Activated CD8-positive, alpha-beta T cell treated with anti-CD3 and anti-CD28 coated beads for 36 hours (primary cell): Measurements from ENCODE around the gene TBC1D22A. TPM values are rescaled to one million over a fixed set of nuclear protein-coding genes. Genes with fewer than 3 reads are reported as not detected.

Experiments
- ATAC-seq: fragments of 200-7000 bp; cut with Tn5 transposase; one replicate; pipeline ENCODE4 v1.10.0; 2021; ENCODE audit warnings: mild to moderate bottlenecking, moderate library complexity
- CTCF ChIA-PET: fragments of 350-600 bp; sonication (Branson Sonifier 250); formaldehyde crosslinking; loops from one replicate; lab custom pipeline; 2021; ENCODE audit warnings: antibody characterized with exemption; lab: Charles Lee
- POLR2A ChIA-PET: fragments of 350-600 bp; sonication (Branson Sonifier 250); formaldehyde crosslinking; loops from one replicate; lab custom pipeline; 2021; ENCODE audit warnings: antibody characterized with exemption; lab: Charles Lee
- DNase-seq: peaks from one replicate; pipeline ENCODE4 v3.0.0-alpha.2; 2020
- H3K27ac Mint-ChIP-seq: one replicate; pipeline ENCODE4 v1.8.0; 2021; ENCODE audit warnings: mild to moderate bottlenecking, mixed read lengths
- H3K27me3 Mint-ChIP-seq: one replicate; pipeline ENCODE4 v1.8.0; 2021; ENCODE audit warnings: mixed read lengths
- H3K36me3 Mint-ChIP-seq: one replicate; pipeline ENCODE4 v1.8.0; 2021; ENCODE audit warnings: low read depth, mixed read lengths
- H3K4me1 Mint-ChIP-seq: one replicate; pipeline ENCODE4 v1.8.0; 2021; ENCODE audit warnings: low read depth, mixed read lengths
- H3K4me3 Mint-ChIP-seq: one replicate; pipeline ENCODE4 v1.8.0; 2021; ENCODE audit warnings: mild to moderate bottlenecking, moderate library complexity, mixed read lengths
- H3K9me3 Mint-ChIP-seq: one replicate; pipeline ENCODE4 v1.8.0; 2021; ENCODE audit warnings: mixed read lengths
- CTCF ChIP-seq: fragments of 200-600 bp; IDR thresholded peaks from one replicate; pipeline ENCODE4 v1.8.0; 2022; ENCODE audit warnings: antibody characterized with exemption, mild to moderate bottlenecking
- intact Hi-C: fragments of 100-400 bp; cut with micrococcal nuclease; formaldehyde crosslinking; loops from one replicate; pipeline ENCODE4 v1.10.0; 2022
- total RNA-seq, 2 experiments: library from RNA; stranded (reverse); gene quantifications; one replicate each; pipeline ENCODE4 v1.2.3, GENCODE V29; 2021

The TBC1D22A gene
- total RNA-seq, 2 experiments from 2014 or later = 41.0 to 42.8 TPM

- ATAC-seq (peak; percentile 73), DNase-seq (peak; percentile 52)
- peaks cover 28% of the 10 kb centered on the region for H3K4me1 Mint-ChIP-seq
- intact Hi-C loops = no loop called here
- no peaks in the 10 kb centered on the region for H3K27me3 Mint-ChIP-seq
- H3K4me3 Mint-ChIP-seq = no peak overlapping the region
- CTCF ChIA-PET = no interaction called here
- H3K36me3 Mint-ChIP-seq = peaks cover 10% of the 10 kb centered on the region
- TF ChIP-seq CTCF = no peak
- POLR2A ChIA-PET = no interaction called here
- peak overlapping the region; percentile 80 for H3K27ac Mint-ChIP-seq
- H3K9me3 Mint-ChIP-seq = no peaks in the 10 kb centered on the region
These were observed 207.5 kb downstream of the TBC1D22A start for GRCh38 chr22:46969961-46970360.

GRCh38 chr22:46970411-46971098 is 208.1 kb downstream of the TBC1D22A start:
- no peaks in the 10 kb centered on the region for H3K27me3 Mint-ChIP-seq
- ChIA-PET POLR2A (no interaction called here), CTCF (no interaction called here)
- H3K9me3 Mint-ChIP-seq = no peaks in the 10 kb centered on the region
- ATAC-seq (no peak), DNase-seq (no peak)
- H3K27ac Mint-ChIP-seq = peak overlapping the region; percentile 76
- no peak overlapping the region for H3K4me3 Mint-ChIP-seq
- no peak for TF ChIP-seq CTCF
- intact Hi-C loops = no loop called here
- H3K36me3 Mint-ChIP-seq = peaks cover 11% of the 10 kb centered on the region
- peaks cover 30% of the 10 kb centered on the region for H3K4me1 Mint-ChIP-seq

- CTCF ChIA-PET = no interaction called here
- Mint-ChIP-seq H3K36me3 (peaks cover 13% of the 10 kb centered on the region), H3K9me3 (no peaks in the 10 kb centered on the region), H3K27me3 (no peaks in the 10 kb centered on the region), H3K27ac (no peak overlapping the region), H3K4me3 (no peak overlapping the region), H3K4me1 (peaks cover 30% of the 10 kb centered on the region)
- intact Hi-C loops = no loop called here
- POLR2A ChIA-PET = no interaction called here
- ATAC-seq = no peak
- DNase-seq = no peak
- TF ChIP-seq CTCF = no peak
These were observed 208.8 kb downstream of the TBC1D22A start for GRCh38 chr22:46971099-46971763.

- TF ChIP-seq CTCF = no peak
- H3K36me3 Mint-ChIP-seq = peaks cover 13% of the 10 kb centered on the region
- ChIA-PET POLR2A (no interaction called here), CTCF (no interaction called here)
- H3K27me3 Mint-ChIP-seq = no peaks in the 10 kb centered on the region
- DNase-seq (no peak), ATAC-seq (no peak)
- intact Hi-C loops = no loop called here
- H3K4me1 Mint-ChIP-seq = peaks cover 30% of the 10 kb centered on the region
- no peaks in the 10 kb centered on the region for H3K9me3 Mint-ChIP-seq
- H3K27ac Mint-ChIP-seq = no peak overlapping the region
- no peak overlapping the region for H3K4me3 Mint-ChIP-seq
These were observed 209.3 kb downstream of the TBC1D22A start for GRCh38 chr22:46971764-46972125.

DNA sequence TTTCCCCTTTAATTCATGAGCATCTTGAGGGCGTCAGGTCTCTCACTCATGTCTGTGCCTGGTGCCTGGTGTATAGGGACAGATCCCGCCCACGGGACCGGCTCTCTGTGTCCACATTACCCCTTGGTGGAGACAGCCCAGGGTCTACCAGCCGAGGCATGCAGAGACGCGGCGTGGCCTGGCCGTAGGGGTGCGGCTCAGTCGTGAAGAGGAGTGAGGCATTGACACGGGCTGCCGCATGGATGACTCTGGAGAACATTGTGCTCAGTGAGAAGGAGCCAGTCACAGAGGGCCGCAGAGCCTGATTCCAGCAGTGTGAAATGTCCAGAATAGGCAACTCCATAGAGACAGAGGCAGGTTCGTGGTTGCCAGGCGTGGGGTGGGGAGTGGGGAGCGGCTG is 209.8 kb downstream of the TBC1D22A start:
- POLR2A ChIA-PET = no interaction called here
- peaks cover 17% of the 10 kb centered on the region for H3K36me3 Mint-ChIP-seq
- CTCF ChIA-PET = no interaction called here
- H3K27ac Mint-ChIP-seq = no peak overlapping the region
- no peak overlapping the region for H3K4me3 Mint-ChIP-seq
- ATAC-seq (no peak), DNase-seq (no peak)
- H3K9me3 Mint-ChIP-seq = no peaks in the 10 kb centered on the region
- intact Hi-C loops = no loop called here
- H3K4me1 Mint-ChIP-seq = peaks cover 30% of the 10 kb centered on the region
- no peak for TF ChIP-seq CTCF
- no peaks in the 10 kb centered on the region for H3K27me3 Mint-ChIP-seq
